ENCODE data around the gene UBE2E3. TPM values are rescaled to one million over a fixed set of nuclear protein-coding genes. Genes with fewer than 3 reads are reported as not detected.

UBE2E3 gene
- total RNA-seq, 1 experiment from 2014 or later = 76.3 TPM

DNA sequence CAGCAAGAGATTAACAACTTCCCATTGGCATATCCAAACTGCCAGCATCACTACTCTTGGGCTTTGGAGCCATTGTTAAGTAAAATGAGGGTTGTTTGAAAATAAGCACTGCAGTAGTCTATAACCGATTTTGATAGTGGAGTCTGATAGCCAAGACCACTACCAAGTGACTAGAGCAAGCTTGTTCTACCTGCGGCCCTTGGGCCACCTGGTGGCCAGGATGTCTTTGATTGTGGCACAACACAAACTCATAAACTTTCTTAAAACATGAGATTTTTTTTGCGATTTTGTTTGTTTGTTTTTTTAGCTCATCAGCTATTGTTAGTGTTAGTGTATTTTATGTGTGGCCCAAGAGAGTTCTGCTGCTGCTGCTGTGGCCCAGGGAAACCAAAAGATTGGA, 11.0 kb downstream of the UBE2E3 start:
- Mint-ChIP-seq H3K4me3 (no peak overlapping the region), H3K27ac (no peak overlapping the region), H3K27me3 (ENCODE audit: low read depth) (no peaks in the 10 kb centered on the region), H3K9me3 (no peaks in the 10 kb centered on the region), H3K36me3 (peaks cover 3% of the 10 kb centered on the region; the same call in 1 of the 2 replicates), H3K4me1 (peaks cover 58% of the 10 kb centered on the region)
- ChIA-PET POLR2A (no interaction called here), CTCF (interaction anchor here (0.6 to 0.7 kb wide), 2 partner anchors 10 to 866 kb away, joined by 3 to 4 read pairs; no protein-coding TSS in a partner anchor)
- TF ChIP-seq ZBTB21 (CRISPR knock-in tag; IDR thresholded peaks at IDR 0.05; ENCODE audit: borderline replicate concordance) = no peak
- TF ChIP-seq, protein P1, sequence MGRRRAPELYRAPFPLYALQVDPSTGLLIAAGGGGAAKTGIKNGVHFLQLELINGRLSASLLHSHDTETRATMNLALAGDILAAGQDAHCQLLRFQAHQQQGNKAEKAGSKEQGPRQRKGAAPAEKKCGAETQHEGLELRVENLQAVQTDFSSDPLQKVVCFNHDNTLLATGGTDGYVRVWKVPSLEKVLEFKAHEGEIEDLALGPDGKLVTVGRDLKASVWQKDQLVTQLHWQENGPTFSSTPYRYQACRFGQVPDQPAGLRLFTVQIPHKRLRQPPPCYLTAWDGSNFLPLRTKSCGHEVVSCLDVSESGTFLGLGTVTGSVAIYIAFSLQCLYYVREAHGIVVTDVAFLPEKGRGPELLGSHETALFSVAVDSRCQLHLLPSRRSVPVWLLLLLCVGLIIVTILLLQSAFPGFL (CRISPR knock-in tag; IDR thresholded peaks at IDR 0.05; ENCODE audit: borderline replicate concordance) = no peak
- TF ChIP-seq, protein P2, sequence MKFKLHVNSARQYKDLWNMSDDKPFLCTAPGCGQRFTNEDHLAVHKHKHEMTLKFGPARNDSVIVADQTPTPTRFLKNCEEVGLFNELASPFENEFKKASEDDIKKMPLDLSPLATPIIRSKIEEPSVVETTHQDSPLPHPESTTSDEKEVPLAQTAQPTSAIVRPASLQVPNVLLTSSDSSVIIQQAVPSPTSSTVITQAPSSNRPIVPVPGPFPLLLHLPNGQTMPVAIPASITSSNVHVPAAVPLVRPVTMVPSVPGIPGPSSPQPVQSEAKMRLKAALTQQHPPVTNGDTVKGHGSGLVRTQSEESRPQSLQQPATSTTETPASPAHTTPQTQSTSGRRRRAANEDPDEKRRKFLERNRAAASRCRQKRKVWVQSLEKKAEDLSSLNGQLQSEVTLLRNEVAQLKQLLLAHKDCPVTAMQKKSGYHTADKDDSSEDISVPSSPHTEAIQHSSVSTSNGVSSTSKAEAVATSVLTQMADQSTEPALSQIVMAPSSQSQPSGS (CRISPR knock-in tag; IDR thresholded peaks at IDR 0.05; ENCODE audit: borderline replicate concordance, low read depth) = no peak
- TF ChIP-seq, protein P3, sequence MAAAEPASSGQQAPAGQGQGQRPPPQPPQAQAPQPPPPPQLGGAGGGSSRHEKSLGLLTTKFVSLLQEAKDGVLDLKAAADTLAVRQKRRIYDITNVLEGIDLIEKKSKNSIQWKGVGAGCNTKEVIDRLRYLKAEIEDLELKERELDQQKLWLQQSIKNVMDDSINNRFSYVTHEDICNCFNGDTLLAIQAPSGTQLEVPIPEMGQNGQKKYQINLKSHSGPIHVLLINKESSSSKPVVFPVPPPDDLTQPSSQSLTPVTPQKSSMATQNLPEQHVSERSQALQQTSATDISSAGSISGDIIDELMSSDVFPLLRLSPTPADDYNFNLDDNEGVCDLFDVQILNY (CRISPR knock-in tag; IDR thresholded peaks at IDR 0.05) = no peak
- no peak for TF ChIP-seq NFATC4 (CRISPR knock-in tag; IDR thresholded peaks at IDR 0.05)
- DNase-seq (ENCODE audit: low spot score) = no peak
- ATAC-seq = peak; percentile 53

DNA sequence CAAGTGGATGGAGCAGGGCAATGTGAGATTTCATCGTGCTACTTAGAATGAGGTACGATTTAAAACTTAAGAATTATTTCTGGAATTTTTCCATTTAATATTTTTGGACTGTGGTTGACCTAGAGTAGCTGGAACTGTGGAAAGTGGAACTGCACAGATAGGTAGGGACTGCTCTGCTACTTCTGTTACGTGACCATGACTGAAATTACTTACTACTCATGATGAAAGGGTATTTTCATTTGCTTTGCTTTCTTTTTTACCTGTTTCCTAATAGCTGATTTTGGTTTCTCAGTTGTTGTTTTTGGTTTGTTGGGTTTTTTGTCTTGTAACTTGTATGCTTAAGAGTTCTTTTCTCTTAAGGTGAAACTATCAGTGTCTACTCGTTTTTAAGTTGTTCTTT, 11.4 kb downstream of the UBE2E3 start:
- Mint-ChIP-seq H3K36me3 (peaks cover 3% of the 10 kb centered on the region; the same call in 1 of the 2 replicates), H3K27ac (peak overlapping the region; percentile 61)
- no peak for TF ChIP-seq ATF1 (CRISPR knock-in tag; IDR thresholded peaks at IDR 0.05)
- TF ChIP-seq, protein P4, sequence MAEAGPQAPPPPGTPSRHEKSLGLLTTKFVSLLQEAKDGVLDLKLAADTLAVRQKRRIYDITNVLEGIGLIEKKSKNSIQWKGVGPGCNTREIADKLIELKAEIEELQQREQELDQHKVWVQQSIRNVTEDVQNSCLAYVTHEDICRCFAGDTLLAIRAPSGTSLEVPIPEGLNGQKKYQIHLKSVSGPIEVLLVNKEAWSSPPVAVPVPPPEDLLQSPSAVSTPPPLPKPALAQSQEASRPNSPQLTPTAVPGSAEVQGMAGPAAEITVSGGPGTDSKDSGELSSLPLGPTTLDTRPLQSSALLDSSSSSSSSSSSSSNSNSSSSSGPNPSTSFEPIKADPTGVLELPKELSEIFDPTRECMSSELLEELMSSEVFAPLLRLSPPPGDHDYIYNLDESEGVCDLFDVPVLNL (CRISPR knock-in tag; IDR thresholded peaks at IDR 0.05; ENCODE audit: borderline replicate concordance, low read depth) = no peak
- TF ChIP-seq ZNF317 (CRISPR knock-in tag; IDR thresholded peaks at IDR 0.05; ENCODE audit: borderline replicate concordance, low read depth) = no peak
- TF ChIP-seq JUN (CRISPR knock-in tag; IDR thresholded peaks at IDR 0.05) = no peak
- TF ChIP-seq ZNF416 (CRISPR knock-in tag; IDR thresholded peaks at IDR 0.05) = no peak
- TF ChIP-seq, protein P5, sequence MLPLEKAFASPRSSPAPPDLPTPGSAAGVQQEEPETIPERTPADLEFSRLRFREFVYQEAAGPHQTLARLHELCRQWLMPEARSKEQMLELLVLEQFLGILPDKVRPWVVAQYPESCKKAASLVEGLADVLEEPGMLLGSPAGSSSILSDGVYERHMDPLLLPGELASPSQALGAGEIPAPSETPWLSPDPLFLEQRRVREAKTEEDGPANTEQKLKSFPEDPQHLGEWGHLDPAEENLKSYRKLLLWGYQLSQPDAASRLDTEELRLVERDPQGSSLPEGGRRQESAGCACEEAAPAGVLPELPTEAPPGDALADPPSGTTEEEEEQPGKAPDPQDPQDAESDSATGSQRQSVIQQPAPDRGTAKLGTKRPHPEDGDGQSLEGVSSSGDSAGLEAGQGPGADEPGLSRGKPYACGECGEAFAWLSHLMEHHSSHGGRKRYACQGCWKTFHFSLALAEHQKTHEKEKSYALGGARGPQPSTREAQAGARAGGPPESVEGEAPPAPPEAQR (CRISPR knock-in tag; IDR thresholded peaks at IDR 0.05) = no peak
- no peak for TF ChIP-seq NFE2L1 (CRISPR knock-in tag; IDR thresholded peaks at IDR 0.05)
- TF ChIP-seq, protein P6, sequence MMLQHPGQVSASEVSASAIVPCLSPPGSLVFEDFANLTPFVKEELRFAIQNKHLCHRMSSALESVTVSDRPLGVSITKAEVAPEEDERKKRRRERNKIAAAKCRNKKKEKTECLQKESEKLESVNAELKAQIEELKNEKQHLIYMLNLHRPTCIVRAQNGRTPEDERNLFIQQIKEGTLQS (CRISPR knock-in tag; conservative IDR thresholded peaks at IDR 0.05) = no peak
- TF ChIP-seq, protein P7, sequence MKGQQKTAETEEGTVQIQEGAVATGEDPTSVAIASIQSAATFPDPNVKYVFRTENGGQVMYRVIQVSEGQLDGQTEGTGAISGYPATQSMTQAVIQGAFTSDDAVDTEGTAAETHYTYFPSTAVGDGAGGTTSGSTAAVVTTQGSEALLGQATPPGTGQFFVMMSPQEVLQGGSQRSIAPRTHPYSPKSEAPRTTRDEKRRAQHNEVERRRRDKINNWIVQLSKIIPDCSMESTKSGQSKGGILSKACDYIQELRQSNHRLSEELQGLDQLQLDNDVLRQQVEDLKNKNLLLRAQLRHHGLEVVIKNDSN (CRISPR knock-in tag; IDR thresholded peaks at IDR 0.05) = no peak
- TF ChIP-seq, protein P8, sequence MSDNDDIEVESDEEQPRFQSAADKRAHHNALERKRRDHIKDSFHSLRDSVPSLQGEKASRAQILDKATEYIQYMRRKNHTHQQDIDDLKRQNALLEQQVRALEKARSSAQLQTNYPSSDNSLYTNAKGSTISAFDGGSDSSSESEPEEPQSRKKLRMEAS (CRISPR knock-in tag; IDR thresholded peaks at IDR 0.05) = no peak
- TF ChIP-seq, protein P9, sequence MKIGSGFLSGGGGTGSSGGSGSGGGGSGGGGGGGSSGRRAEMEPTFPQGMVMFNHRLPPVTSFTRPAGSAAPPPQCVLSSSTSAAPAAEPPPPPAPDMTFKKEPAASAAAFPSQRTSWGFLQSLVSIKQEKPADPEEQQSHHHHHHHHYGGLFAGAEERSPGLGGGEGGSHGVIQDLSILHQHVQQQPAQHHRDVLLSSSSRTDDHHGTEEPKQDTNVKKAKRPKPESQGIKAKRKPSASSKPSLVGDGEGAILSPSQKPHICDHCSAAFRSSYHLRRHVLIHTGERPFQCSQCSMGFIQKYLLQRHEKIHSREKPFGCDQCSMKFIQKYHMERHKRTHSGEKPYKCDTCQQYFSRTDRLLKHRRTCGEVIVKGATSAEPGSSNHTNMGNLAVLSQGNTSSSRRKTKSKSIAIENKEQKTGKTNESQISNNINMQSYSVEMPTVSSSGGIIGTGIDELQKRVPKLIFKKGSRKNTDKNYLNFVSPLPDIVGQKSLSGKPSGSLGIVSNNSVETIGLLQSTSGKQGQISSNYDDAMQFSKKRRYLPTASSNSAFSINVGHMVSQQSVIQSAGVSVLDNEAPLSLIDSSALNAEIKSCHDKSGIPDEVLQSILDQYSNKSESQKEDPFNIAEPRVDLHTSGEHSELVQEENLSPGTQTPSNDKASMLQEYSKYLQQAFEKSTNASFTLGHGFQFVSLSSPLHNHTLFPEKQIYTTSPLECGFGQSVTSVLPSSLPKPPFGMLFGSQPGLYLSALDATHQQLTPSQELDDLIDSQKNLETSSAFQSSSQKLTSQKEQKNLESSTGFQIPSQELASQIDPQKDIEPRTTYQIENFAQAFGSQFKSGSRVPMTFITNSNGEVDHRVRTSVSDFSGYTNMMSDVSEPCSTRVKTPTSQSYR (CRISPR knock-in tag; IDR thresholded peaks at IDR 0.05) = no peak
- TF ChIP-seq FOXK1 (CRISPR knock-in tag; IDR thresholded peaks at IDR 0.05) = no peak
- no peak for TF ChIP-seq IRF2 (CRISPR knock-in tag; IDR thresholded peaks at IDR 0.05; ENCODE audit: borderline replicate concordance, low read depth)
- no peak for TF ChIP-seq CREM (CRISPR knock-in tag; IDR thresholded peaks at IDR 0.05)
- no peak for TF ChIP-seq NFYB (CRISPR knock-in tag; conservative IDR thresholded peaks at IDR 0.05; ENCODE audit: low read depth)
- TF ChIP-seq, protein P10, sequence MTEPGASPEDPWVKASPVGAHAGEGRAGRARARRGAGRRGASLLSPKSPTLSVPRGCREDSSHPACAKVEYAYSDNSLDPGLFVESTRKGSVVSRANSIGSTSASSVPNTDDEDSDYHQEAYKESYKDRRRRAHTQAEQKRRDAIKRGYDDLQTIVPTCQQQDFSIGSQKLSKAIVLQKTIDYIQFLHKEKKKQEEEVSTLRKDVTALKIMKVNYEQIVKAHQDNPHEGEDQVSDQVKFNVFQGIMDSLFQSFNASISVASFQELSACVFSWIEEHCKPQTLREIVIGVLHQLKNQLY (CRISPR knock-in tag; IDR thresholded peaks at IDR 0.05) = no peak
- no peak for TF ChIP-seq OVOL2 (CRISPR knock-in tag; IDR thresholded peaks at IDR 0.05; ENCODE audit: borderline replicate concordance)
- no peak for TF ChIP-seq ETV6 (CRISPR knock-in tag; IDR thresholded peaks at IDR 0.05)

More for the DNA sequence above, 11.4 kb downstream of the UBE2E3 start:
- DNase-seq (ENCODE audit: low spot score) (no peak), ATAC-seq (no peak)
- Mint-ChIP-seq H3K27me3 (ENCODE audit: low read depth) (no peaks in the 10 kb centered on the region), H3K4me1 (peaks cover 60% of the 10 kb centered on the region), H3K4me3 (no peak overlapping the region), H3K9me3 (no peaks in the 10 kb centered on the region)
- ChIA-PET POLR2A (no interaction called here), CTCF (interaction anchor here (0.6 to 0.7 kb wide), 2 partner anchors 399 to 866 kb away, joined by 3 read pairs; no protein-coding TSS in a partner anchor)
